HepG2 (cell line): ENCODE measurements around the gene CDKN3. TPM values are rescaled to one million over a fixed set of nuclear protein-coding genes. Genes with fewer than 3 reads are reported as not detected.

Experiments
- ATAC-seq: fragments of 200-7000 bp; cut with Tn5 transposase; 3 replicates; pipeline ENCODE4 v1.9.1; 2020; ENCODE audit warnings: mild to moderate bottlenecking, moderate library complexity
- BruUV-seq: library from RNA; stranded (reverse); fragments of 400-500 nt; replicated peaks from 2 replicates; lab custom pipeline; 2021; lab: Mats Ljungman, UMichigan
- CTCF ChIA-PET: fragments of 300-600 bp; formaldehyde crosslinking; extraction: SDS; loops from one replicate; lab custom pipeline; 2021; ENCODE audit warnings: low total read pairs, inconsistent platforms, low intra/inter-chr PET ratio; lab: Yijun Ruan, JAX
- POLR2A ChIA-PET: fragments of 350-600 bp; sonication (Branson Sonifier 250); formaldehyde crosslinking; loops from one replicate; lab custom pipeline; 2020; ENCODE audit warnings: antibody characterized with exemption, inconsistent platforms; lab: Yijun Ruan, JAX
- DNase-seq: peaks from one replicate; pipeline ENCODE4 v3.0.0-alpha.2; 2015; ENCODE audit warnings: low spot score
- FAIRE-seq: peaks from 3 replicates; lab custom pipeline; 2011; peaks lifted over from hg19 to GRCh38; lab: Jason Lieb, UNC
- H2AFZ ChIP-seq: one replicate; pipeline ENCODE4 v1.6.1; 2011; ENCODE audit warnings: low read length, inconsistent platforms
- H3K27ac ChIP-seq: fragments of 300-600 bp; 3 replicates; pipeline ENCODE4 v1.8.0; 2011; ENCODE audit warnings: mixed run types, mild to moderate bottlenecking, mixed read lengths, low read length, inconsistent platforms; ENCODE audit not compliant: insufficient read depth; ENCODE audit errors: extremely low read length
- H3K27me3 ChIP-seq, 2 experiments: fragments of 200-600 bp in 1 of 2; 2 replicates in 1 of 2; 3 replicates in 1 of 2; pipeline versions ENCODE4 v1.6.0 to v1.8.0; 2011; ENCODE audit warnings: low read length in 2 of 2, mild to moderate bottlenecking in 2 of 2, moderate library complexity in 2 of 2, inconsistent platforms in 1 of 2; ENCODE audit not compliant: insufficient read depth in 2 of 2, control insufficient read depth in 1 of 2
- H3K36me3 ChIP-seq, 2 experiments: fragments of 200-600 bp in 1 of 2; replicated peaks in 1 of 2; 2 replicates in 1 of 2; 3 replicates in 1 of 2; pipeline versions ENCODE4 v1.5.1 to v1.8.0; 2011; ENCODE audit warnings: low read length in 2 of 2, inconsistent platforms in 1 of 2; ENCODE audit not compliant: insufficient read depth in 2 of 2, control insufficient read depth in 1 of 2
- H3K4me1 ChIP-seq: 2 replicates; pipeline ENCODE4 v1.5.1; 2012; ENCODE audit warnings: low read length, inconsistent platforms; ENCODE audit not compliant: insufficient read depth
- H3K4me2 ChIP-seq: 2 replicates; pipeline ENCODE4 v1.6.0; 2011; ENCODE audit warnings: low read depth, low read length, inconsistent platforms
- H3K4me3 ChIP-seq, 3 experiments: fragments of 200-600 bp in 1 of 3; sonication (generic), shearing (Covaris generic) in 1 of 3; replicated peaks in 1 of 3; 2 replicates each; pipeline ENCODE4 v1.5.1; 2011 to 2016; ENCODE audit warnings: low read length in 3 of 3, inconsistent platforms in 2 of 3, low read depth in 2 of 3, mild to moderate bottlenecking in 2 of 3, control low read depth in 1 of 3, mixed read lengths in 1 of 3; ENCODE audit not compliant: insufficient read depth in 1 of 3
- H3K79me2 ChIP-seq: one replicate; pipeline ENCODE4 v1.6.1; 2011; ENCODE audit warnings: low read length, inconsistent platforms; ENCODE audit not compliant: insufficient read depth
- H3K9ac ChIP-seq: 2 replicates; pipeline ENCODE4 v1.6.0; 2011; ENCODE audit warnings: mild to moderate bottlenecking, low read depth, low read length, inconsistent platforms; ENCODE audit not compliant: insufficient read depth
- H3K9me3 ChIP-seq: 2 replicates; pipeline ENCODE4 v1.5.1; 2012; ENCODE audit warnings: mild to moderate bottlenecking, low read length
- H4K20me1 ChIP-seq: 2 replicates; pipeline ENCODE4 v1.6.0; 2011; ENCODE audit warnings: inconsistent platforms, mild to moderate bottlenecking, low read length, moderate library complexity; ENCODE audit not compliant: insufficient read depth
- ARID5B ChIP-seq: IDR thresholded peaks from 2 replicates; pipeline ENCODE4 v1.4.0; 2020; ENCODE audit warnings: mild to moderate bottlenecking, missing genetic modification reagents
- ATF7-NPFF ChIP-seq: sonication (generic); formaldehyde crosslinking; IDR thresholded peaks from 2 replicates; pipeline ENCODE4 v1.8.1; 2023; ENCODE audit warnings: mild to moderate bottlenecking, low read depth, missing genetic modification reagents, moderate library complexity
- GFI1 ChIP-seq: sonication (generic); formaldehyde crosslinking; IDR thresholded peaks from 2 replicates; pipeline ENCODE4 v1.5.0; 2020; ENCODE audit warnings: missing genetic modification reagents, mild to moderate bottlenecking, borderline replicate concordance
- KDM3A ChIP-seq: IDR thresholded peaks from 2 replicates; pipeline ENCODE4 v1.6.1; 2018; ENCODE audit warnings: low read depth, missing compliant biosample characterization
- PATZ1 ChIP-seq: sonication (generic); formaldehyde crosslinking; IDR thresholded peaks from 2 replicates; pipeline ENCODE4 v1.4.0; 2020; ENCODE audit warnings: missing genetic modification reagents
- U2AF1 ChIP-seq: fragments of 200-400 bp; formaldehyde crosslinking; optimal IDR thresholded peaks from 2 replicates; pipeline ENCODE3; 2017; ENCODE audit warnings: mild to moderate bottlenecking, low read depth, low read length
- XRCC5 ChIP-seq: fragments of 200-400 bp; formaldehyde crosslinking; optimal IDR thresholded peaks from 2 replicates; pipeline ENCODE3; 2017; ENCODE audit warnings: mild to moderate bottlenecking, low read length
- ZNF468 ChIP-seq: sonication (generic); formaldehyde crosslinking; IDR thresholded peaks from 2 replicates; pipeline ENCODE4 v1.8.0; 2022; ENCODE audit warnings: mild to moderate bottlenecking, moderate library complexity, missing genetic modification reagents
- ZNF713 ChIP-seq: sonication (generic); formaldehyde crosslinking; IDR thresholded peaks from 2 replicates; pipeline ENCODE4 v1.4.0; 2020; ENCODE audit warnings: mild to moderate bottlenecking, missing genetic modification reagents
- WGBS: methylation state at CpG from one replicate; pipeline ENCODE4 v1.1.6; 2017; ENCODE audit warnings: low lambda C conversion rate; 5-methylcytosine and 5-hydroxymethylcytosine counted together
- in situ Hi-C: cut with HindIII; loops from 2 replicates; pipeline ENCODE4 v1.10.0; 2017; ENCODE audit warnings: low pct_unique_long_range_greater_than_20kb; ENCODE audit not compliant: extremely low pct_ligation_motif_present
- intact Hi-C: fragments of 100-400 bp; cut with micrococcal nuclease; formaldehyde crosslinking; loops from one replicate; pipeline ENCODE4 v1.10.0; 2022; ENCODE audit not compliant: unreplicated experiment
- polyA plus RNA-seq, 8 experiments: library from polyadenylated mRNA; depleted of rRNA in 3 of 8; stranded (reverse) in 7 of 8; unstranded in 1 of 8; fragments of >200 nt; fragmentation: Illumina TruSeq in 4 of 8; extraction: Trizol in 4 of 8; gene quantifications; 2 replicates each; pipeline versions ENCODE4 v1.2.1 to v1.2.3, GENCODE V29; 2011 to 2016; ENCODE audit warnings: low read depth in 4 of 8, missing spikeins in 1 of 8, mixed read lengths in 1 of 8; ENCODE audit not compliant: insufficient read depth in 1 of 8
- total RNA-seq, 5 experiments: library from RNA; depleted of rRNA; stranded (reverse); fragments of >200 nt; fragmentation: Illumina TruSeq; extraction: Trizol; gene quantifications; 2 replicates each; pipeline ENCODE4 v1.2.3, GENCODE V29; 2016; ENCODE audit warnings: low read depth in 1 of 5
- TF ChIP-seq, protein P1 (sequence below): IDR thresholded peaks from 2 replicates; pipeline ENCODE4 v1.6.1; 2018; ENCODE audit warnings: missing genetic modification reagents

The CDKN3 gene
- total and polyA plus RNA-seq, 2 of the 13 experiments (the other 11 are each of a cell fraction or from before 2014, with no cell fraction given) = 63.0 to 88.9 TPM

GRCh38 chr14:54450535-54450934, 53.7 kb downstream of the CDKN3 start:
- H3K79me2 ChIP-seq = no peaks in the 10 kb centered on the region
- no peaks in the 10 kb centered on the region for H3K9me3 ChIP-seq
- no peak overlapping the region for H2AFZ ChIP-seq
- no TSS peak for BruUV-seq
- no peak for DNase-seq
- peaks cover 52% of the 10 kb centered on the region for H3K4me1 ChIP-seq
- H4K20me1 ChIP-seq = no peaks in the 10 kb centered on the region
- H3K4me3 ChIP-seq = no peak overlapping the region
- ATAC-seq = no peak
- TF ChIP-seq KDM3A (CRISPR knock-in tag) = 0 out of 2 replicates have a peak, but pooled peaks have one; percentile 1
- TF ChIP-seq GFI1 = 0 out of 2 replicates have a peak, but pooled peaks have one; percentile 62
- TF ChIP-seq ATF7-NPFF (CRISPR knock-in tag) = no peak
- no peak overlapping the region for H3K9ac ChIP-seq
- no peaks in the 10 kb centered on the region for H3K36me3 ChIP-seq
- H3K27ac ChIP-seq = peak overlapping the region; percentile 73
- ChIA-PET CTCF (no interaction called here), POLR2A (interaction anchor here (1.0 to 1.9 kb wide), 2 partner anchors 54 to 59 kb away, joined by 5 to 6 read pairs; partner anchors contain the start of genes CDKN3 and CGRRF1)
- WGBS = 60% methylated on average over 3 of the region's 3 CpGs
- peak overlapping the region; percentile 73 for H3K4me2 ChIP-seq
- intact Hi-C loops (no loop called here), in situ Hi-C loops (no loop called here)
- FAIRE-seq = no peak
- H3K27me3 ChIP-seq = no peaks in the 10 kb centered on the region

- whole genome bisulfite sequencing = 59% methylated on average over 3 of the region's 7 CpGs
- intact Hi-C loops = no loop called here
- Histone ChIP-seq H3K9ac (peak overlapping the region; percentile 47), H2AFZ (peak overlapping the region; percentile 73), H3K4me2 (peak overlapping the region; percentile 73), H3K4me3 (peak overlapping the region; percentile 23 to 53 (median 33); a peak in 5 of 6 replicates), H3K36me3 (no peaks in the 10 kb centered on the region), H3K27ac (peak overlapping the region; percentile 73), H3K9me3 (no peaks in the 10 kb centered on the region), H3K4me1 (peaks cover 46% of the 10 kb centered on the region), H3K79me2 (no peaks in the 10 kb centered on the region), H4K20me1 (no peaks in the 10 kb centered on the region), H3K27me3 (no peaks in the 10 kb centered on the region)
- in situ Hi-C loops = no loop called here
- CTCF ChIA-PET = no interaction called here
- ATAC-seq = peak; percentile 88
- peak; percentile 77 for FAIRE-seq
- POLR2A ChIA-PET = interaction anchor here (1.0 to 1.9 kb wide), 5 partner anchors 36 to 59 kb away, joined by 3 to 6 read pairs (median 3); partner anchors contain the start of genes CDKN3 and CGRRF1
- no TSS peak for BruUV-seq
- DNase-seq = peak; percentile 88
- TF ChIP-seq ARID5B (CRISPR knock-in tag) (peak; percentile 37; the same call in 1 of the 2 replicates), ZNF468 (CRISPR knock-in tag) (no peak), XRCC5 (no peak), U2AF1 (no peak), PATZ1 (CRISPR knock-in tag) (peak; percentile 71; the same call in 1 of the 2 replicates), ZNF713 (CRISPR knock-in tag) (no peak)
- TF ChIP-seq, protein P1, sequence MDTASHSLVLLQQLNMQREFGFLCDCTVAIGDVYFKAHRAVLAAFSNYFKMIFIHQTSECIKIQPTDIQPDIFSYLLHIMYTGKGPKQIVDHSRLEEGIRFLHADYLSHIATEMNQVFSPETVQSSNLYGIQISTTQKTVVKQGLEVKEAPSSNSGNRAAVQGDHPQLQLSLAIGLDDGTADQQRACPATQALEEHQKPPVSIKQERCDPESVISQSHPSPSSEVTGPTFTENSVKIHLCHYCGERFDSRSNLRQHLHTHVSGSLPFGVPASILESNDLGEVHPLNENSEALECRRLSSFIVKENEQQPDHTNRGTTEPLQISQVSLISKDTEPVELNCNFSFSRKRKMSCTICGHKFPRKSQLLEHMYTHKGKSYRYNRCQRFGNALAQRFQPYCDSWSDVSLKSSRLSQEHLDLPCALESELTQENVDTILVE (CRISPR knock-in tag) = peak; percentile 17; the same call in 1 of the 2 replicates
These were observed 54.4 kb downstream of the CDKN3 start for GRCh38 chr14:54451121-54451601.
